ENCODE data around the gene ATP6V1G2. TPM values are rescaled to one million over a fixed set of nuclear protein-coding genes. Genes with fewer than 3 reads are reported as not detected.
A peak's percentile ranks its signal among the peaks of the same experiment; 100 is the strongest.

The ATP6V1G2 gene
- total RNA-seq, 2 donors from 2014 or later = 1.0 TPM; not detected in 1

- H3K36me3 ChIP-seq (replicated peaks in 1 of 2; ENCODE audit: insufficient read depth in 1 of 2, low read depth in 2 of 2) = peaks cover 12 to 19% of the 10 kb centered on the region in 2 donors
- peak within 1 kb of the TSS in 3 of 4 donors; percentile 31 to 43 (median 34) for H3K27ac ChIP-seq
- intact Hi-C loops (cut with DNase I) = no loop called here
- TF ChIP-seq CTCF (IDR thresholded peaks at IDR 0.05) (no peak), POLR2A (IDR thresholded peaks at IDR 0.05) (no peak)
- H3K27me3 ChIP-seq = no peaks in the 10 kb centered on the region
- H3K9me3 ChIP-seq = no peaks in the 10 kb centered on the region
- DNase-seq = no peak
- peaks cover 11% of the 10 kb centered on the region for H3K4me1 ChIP-seq
- H3K4me3 ChIP-seq = no peak within 1 kb of the TSS
- 41 to 61% methylated on average over 7 of the region's 7 CpGs for WGBS, 2 donors
- peak; percentile 39 for ATAC-seq
These were observed 17.5 kb downstream of the ATP6V1G2 start, which contains the start of gene MCCD1 for GRCh38 chr6:31528821-31529328. MCCD1 (plus strand) TSS chr6:31528962; CDS start chr6:31529015, 53 bp downstream.

GRCh38 chr6:31528307-31528777, 18.1 kb downstream of the ATP6V1G2 start:
- DNase-seq (no peak), ATAC-seq (peak; percentile 10)
- intact Hi-C loops (cut with DNase I) = no loop called here
- Histone ChIP-seq H3K36me3 (replicated peaks in 1 of 2; ENCODE audit: insufficient read depth in 1 of 2, low read depth in 2 of 2) (peaks cover 10 to 15% of the 10 kb centered on the region in 2 donors), H3K4me3 (no peak overlapping the region), H3K27me3 (no peaks in the 10 kb centered on the region), H3K27ac (peak overlapping the region in 1 of 4 donors; percentile 23), H3K4me1 (peaks cover 11% of the 10 kb centered on the region), H3K9me3 (no peaks in the 10 kb centered on the region)
- TF ChIP-seq POLR2A (IDR thresholded peaks at IDR 0.05) (no peak), CTCF (IDR thresholded peaks at IDR 0.05) (no peak)
- 65 to 86% methylated on average over 4 of the region's 4 CpGs for WGBS, 2 donors

GRCh38 chr6:31525932-31526591, 20.3 kb downstream of the ATP6V1G2 start:
- H3K9me3 ChIP-seq = no peaks in the 10 kb centered on the region
- no peak overlapping the region for H3K4me3 ChIP-seq
- TF ChIP-seq POLR2A (IDR thresholded peaks at IDR 0.05) (no peak), CTCF (IDR thresholded peaks at IDR 0.05) (no peak)
- WGBS, 2 donors = 77 to 78% methylated on average over 4 of the region's 4 CpGs
- intact Hi-C loops (cut with DNase I) = no loop called here
- ATAC-seq = no peak
- no peak for DNase-seq
- peaks cover 11% of the 10 kb centered on the region for H3K4me1 ChIP-seq
- H3K27ac ChIP-seq = no peak overlapping the region
- H3K27me3 ChIP-seq = no peaks in the 10 kb centered on the region
- H3K36me3 ChIP-seq (replicated peaks in 1 of 2; ENCODE audit: insufficient read depth in 1 of 2, low read depth in 2 of 2) = peaks cover 6% of the 10 kb centered on the region in 2 donors

- Histone ChIP-seq H3K27ac (no peak overlapping the region), H3K9me3 (no peaks in the 10 kb centered on the region), H3K27me3 (no peaks in the 10 kb centered on the region), H3K4me3 (no peak overlapping the region), H3K4me1 (peaks cover 11% of the 10 kb centered on the region), H3K36me3 (replicated peaks in 1 of 2; ENCODE audit: insufficient read depth in 1 of 2, low read depth in 2 of 2) (peaks cover under 1 to 2% of the 10 kb centered on the region in 2 donors)
- ATAC-seq (no peak), DNase-seq (no peak)
- no peak for TF ChIP-seq CTCF (IDR thresholded peaks at IDR 0.05)
- TF ChIP-seq POLR2A (IDR thresholded peaks at IDR 0.05) = no peak
- 72 to 74% methylated on average over 8 of the region's 8 CpGs for WGBS, 2 donors
- intact Hi-C loops (cut with DNase I) = no loop called here
These were observed 20.9 kb downstream of the ATP6V1G2 start for GRCh38 chr6:31525553-31525931.

Measured in body of pancreas (tissue), 4 donors.